Measurements from ENCODE around the gene ITPR1. TPM values are rescaled to one million over a fixed set of nuclear protein-coding genes. Genes with fewer than 3 reads are reported as not detected.

The ITPR1 gene
- total RNA-seq, 1 donor from 2014 or later: 11.2 TPM

DNA sequence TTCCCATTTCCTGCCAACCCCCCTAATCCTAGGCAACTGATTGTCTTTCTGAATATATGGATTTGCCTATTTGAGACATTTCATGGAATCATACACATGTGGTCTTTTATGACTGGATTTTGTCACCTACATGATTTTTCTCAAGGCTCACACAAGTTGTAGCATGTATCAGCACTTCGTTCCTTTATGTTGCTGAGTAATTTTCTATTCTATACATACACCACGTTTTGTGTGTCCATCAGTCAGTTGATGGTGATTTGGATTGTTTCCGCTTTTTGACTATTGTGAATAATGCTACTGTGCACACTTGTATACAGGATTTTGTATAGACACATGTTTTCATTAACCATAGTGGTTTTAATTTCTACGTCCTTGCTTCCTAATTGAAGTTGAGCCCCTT, 203.1 kb downstream of the ITPR1 start:
- TF ChIP-seq CTCF (IDR thresholded peaks at IDR 0.05; ENCODE audit: unreplicated experiment): no peak
- no peak for DNase-seq (ENCODE audit: low spot score, unreplicated experiment)
- peaks cover 3% of the 10 kb centered on the region for H3K4me1 Mint-ChIP-seq (ENCODE audit: low read depth)

DNA sequence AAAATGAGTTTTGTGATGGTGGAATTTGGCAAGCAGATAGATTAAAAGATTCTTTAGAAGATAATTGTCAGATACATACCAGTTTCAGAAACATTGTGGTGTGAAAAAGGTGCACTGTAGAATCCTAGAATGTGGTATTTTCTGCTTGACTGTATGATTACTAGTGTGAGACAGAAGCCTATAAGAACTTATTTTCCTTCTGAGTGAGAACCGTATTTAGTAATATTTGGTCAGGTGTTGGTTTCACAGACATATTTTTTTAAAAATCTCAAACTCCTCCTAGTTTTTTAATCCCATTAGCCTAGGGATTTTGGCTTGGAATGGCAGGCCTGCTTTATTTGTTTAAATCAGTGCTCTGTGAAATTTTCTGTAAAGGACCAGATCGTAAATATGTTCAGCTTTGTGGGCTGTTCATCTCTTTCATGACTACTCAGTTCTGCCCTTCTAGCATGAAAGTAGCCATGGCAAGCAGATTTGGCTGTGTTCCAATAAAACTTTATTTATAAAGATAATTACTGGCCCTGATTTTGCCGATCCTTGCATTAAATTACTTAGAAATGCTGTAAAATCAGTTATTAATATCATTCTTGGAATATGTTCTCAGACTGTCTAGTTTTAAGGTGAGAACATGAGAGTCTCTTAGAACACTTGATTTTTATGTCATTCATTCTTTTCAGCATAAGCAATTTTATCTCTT, 205.1 kb downstream of the ITPR1 start:
- no peak overlapping the region for H3K27ac Mint-ChIP-seq
- H3K36me3 Mint-ChIP-seq (ENCODE audit: insufficient read depth): peaks cover 2% of the 10 kb centered on the region
- H3K27me3 Mint-ChIP-seq: peaks cover 40% of the 10 kb centered on the region
- H3K4me1 Mint-ChIP-seq (ENCODE audit: low read depth): no peaks in the 10 kb centered on the region
- no peaks in the 10 kb centered on the region for H3K9me3 Mint-ChIP-seq (ENCODE audit: low read depth)
- DNase-seq (ENCODE audit: low spot score, unreplicated experiment): no peak
- H3K4me3 Mint-ChIP-seq (ENCODE audit: low read depth): no peak overlapping the region
- TF ChIP-seq CTCF (IDR thresholded peaks at IDR 0.05; ENCODE audit: unreplicated experiment): no peak

More for the DNA sequence above, 203.1 kb downstream of the ITPR1 start:
- Mint-ChIP-seq H3K27ac (no peak overlapping the region), H3K4me3 (ENCODE audit: low read depth) (no peak overlapping the region), H3K27me3 (peaks cover 47% of the 10 kb centered on the region), H3K9me3 (ENCODE audit: low read depth) (no peaks in the 10 kb centered on the region), H3K36me3 (ENCODE audit: insufficient read depth) (peaks cover 2% of the 10 kb centered on the region)

- no peak overlapping the region for H3K4me3 Mint-ChIP-seq (ENCODE audit: low read depth)
- DNase-seq (ENCODE audit: low spot score, unreplicated experiment): no peak
- peaks cover 3% of the 10 kb centered on the region for H3K9me3 Mint-ChIP-seq (ENCODE audit: low read depth)
- peaks cover 32% of the 10 kb centered on the region for H3K27me3 Mint-ChIP-seq
- no peak overlapping the region for H3K27ac Mint-ChIP-seq
- H3K36me3 Mint-ChIP-seq (ENCODE audit: insufficient read depth): peaks cover 8% of the 10 kb centered on the region
- no peak for TF ChIP-seq CTCF (IDR thresholded peaks at IDR 0.05; ENCODE audit: unreplicated experiment)
- no peaks in the 10 kb centered on the region for H3K4me1 Mint-ChIP-seq (ENCODE audit: low read depth)
Observed at GRCh38 chr3:4703054-4703480, 209.9 kb downstream of the ITPR1 start.

DNA sequence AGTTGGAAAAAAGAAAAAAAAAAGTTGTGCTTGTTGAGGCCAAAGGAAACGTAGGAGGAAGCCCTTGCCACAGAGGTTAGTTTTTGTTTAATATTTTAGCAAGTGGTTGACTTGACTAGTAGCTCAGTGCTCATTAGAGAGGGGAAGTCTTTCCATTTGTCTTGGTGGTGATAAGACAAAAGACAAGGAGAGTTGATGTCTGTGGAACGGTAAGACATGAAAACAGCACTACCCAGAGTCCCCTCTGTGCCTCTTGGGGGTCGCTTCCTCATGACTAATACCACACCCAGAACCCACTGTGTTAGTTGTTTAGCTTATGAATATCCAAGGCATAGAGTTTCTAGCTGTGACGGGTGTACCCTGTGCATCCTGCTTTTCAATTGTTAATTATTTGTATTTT, 211.4 kb downstream of the ITPR1 start:
- TF ChIP-seq CTCF (IDR thresholded peaks at IDR 0.05; ENCODE audit: unreplicated experiment): no peak
- peaks cover 33% of the 10 kb centered on the region for H3K27me3 Mint-ChIP-seq
- no peak overlapping the region for H3K4me3 Mint-ChIP-seq (ENCODE audit: low read depth)
- H3K4me1 Mint-ChIP-seq (ENCODE audit: low read depth): peaks cover 8% of the 10 kb centered on the region
- H3K36me3 Mint-ChIP-seq (ENCODE audit: insufficient read depth): peaks cover 8% of the 10 kb centered on the region
- no peak for DNase-seq (ENCODE audit: low spot score, unreplicated experiment)
- H3K27ac Mint-ChIP-seq: no peak overlapping the region
- peaks cover 3% of the 10 kb centered on the region for H3K9me3 Mint-ChIP-seq (ENCODE audit: low read depth)

GRCh38 chr3:4707324-4707723, 214.2 kb downstream of the ITPR1 start:
- Mint-ChIP-seq H3K27me3 (peaks cover 29% of the 10 kb centered on the region), H3K4me3 (ENCODE audit: low read depth) (no peak overlapping the region), H3K27ac (no peak overlapping the region), H3K4me1 (ENCODE audit: low read depth) (peaks cover 9% of the 10 kb centered on the region), H3K36me3 (ENCODE audit: insufficient read depth) (peaks cover 5% of the 10 kb centered on the region), H3K9me3 (ENCODE audit: low read depth) (peaks cover 3% of the 10 kb centered on the region)
- DNase-seq (ENCODE audit: low spot score, unreplicated experiment): no peak
- no peak for TF ChIP-seq CTCF (IDR thresholded peaks at IDR 0.05; ENCODE audit: unreplicated experiment)
